OCI-LY7 (cell line): ENCODE measurements around the gene REG4. TPM values are rescaled to one million over a fixed set of nuclear protein-coding genes. Genes with fewer than 3 reads are reported as not detected.

ENCODE experiments used
- BruUV-seq: library from RNA; stranded (reverse); fragments of 400-500 nt; replicated peaks from 2 replicates; lab custom pipeline; 2021; lab: Mats Ljungman, UMichigan
- CTCF ChIA-PET: fragments of 300-600 bp; sonication (Branson Sonifier 250); formaldehyde crosslinking; loops from one replicate; lab custom pipeline; 2022; ENCODE audit warnings: antibody characterized with exemption; ENCODE audit not compliant: unreplicated experiment; lab: Charles Lee
- POLR2A ChIA-PET: fragments of 300-600 bp; sonication (Branson Sonifier 250); formaldehyde crosslinking; loops from one replicate; lab custom pipeline; 2022; ENCODE audit warnings: antibody characterized with exemption; lab: Charles Lee
- DNase-seq: peaks from one replicate; pipeline ENCODE4 v3.0.0-alpha.2; 2015; ENCODE audit warnings: low spot score
- H2AFZ ChIP-seq: fragments of 200-600 bp; sonication (generic), shearing (Covaris generic); 2 replicates; pipeline ENCODE4 v1.6.1; 2014; ENCODE audit warnings: mild to moderate bottlenecking, antibody characterized with exemption, low read length, moderate library complexity
- H3K27ac ChIP-seq: fragments of 200-600 bp; sonication (generic); 2 replicates; pipeline ENCODE4 v1.5.1; 2014; ENCODE audit warnings: mixed run types, low read depth, mild to moderate bottlenecking, moderate library complexity, low read length, inconsistent platforms; ENCODE audit not compliant: poor library complexity, severe bottlenecking
- H3K36me3 ChIP-seq: fragments of 200-600 bp; sonication (generic); 2 replicates; pipeline ENCODE4 v1.6.1; 2014; ENCODE audit warnings: mild to moderate bottlenecking, antibody characterized with exemption, low read length, moderate library complexity, mixed read lengths; ENCODE audit not compliant: insufficient read depth
- H3K4me1 ChIP-seq: fragments of 200-600 bp; sonication (generic); 2 replicates; pipeline ENCODE4 v1.5.1; 2014; ENCODE audit warnings: mild to moderate bottlenecking, low read length; ENCODE audit not compliant: insufficient read depth, poor library complexity, severe bottlenecking
- H3K4me2 ChIP-seq: fragments of 200-600 bp; sonication (generic); 2 replicates; pipeline ENCODE4 v1.6.1; 2014; ENCODE audit warnings: mild to moderate bottlenecking, low read length
- H3K4me3 ChIP-seq: fragments of 200-600 bp; sonication (generic); 2 replicates; pipeline ENCODE4 v1.5.1; 2014; ENCODE audit warnings: mild to moderate bottlenecking, low read depth, low read length; ENCODE audit not compliant: poor library complexity, severe bottlenecking
- H3K79me2 ChIP-seq: fragments of 200-600 bp; sonication (generic); 2 replicates; pipeline ENCODE4 v1.6.1; 2016; ENCODE audit warnings: low read depth, mild to moderate bottlenecking, low read length, moderate library complexity, mixed read lengths; ENCODE audit not compliant: insufficient read depth
- H3K9me2 ChIP-seq: fragments of 200-600 bp; sonication (generic); 2 replicates; pipeline ENCODE4 v1.6.1; 2016; ENCODE audit warnings: mild to moderate bottlenecking, low read length, mixed read lengths; ENCODE audit not compliant: insufficient read depth
- H3K9me3 ChIP-seq: fragments of 200-600 bp; sonication (generic); 2 replicates; pipeline ENCODE4 v1.6.1; 2014; ENCODE audit warnings: mild to moderate bottlenecking, mixed run types, low read length, mixed read lengths
- H4K20me1 ChIP-seq: fragments of 200-600 bp; sonication (generic); 2 replicates; pipeline ENCODE4 v1.6.1; 2014; ENCODE audit warnings: mild to moderate bottlenecking, antibody characterized with exemption, low read length, moderate library complexity, mixed read lengths; ENCODE audit not compliant: insufficient read depth
- EZH2phosphoT487 ChIP-seq: fragments of 200-600 bp; sonication (generic); IDR thresholded peaks from 2 replicates; pipeline ENCODE4 v1.6.1; 2018; ENCODE audit warnings: low read depth, borderline replicate concordance, mild to moderate bottlenecking, mixed run types, antibody characterized with exemption, low read length, moderate library complexity, mixed read lengths
- intact Hi-C: fragments of 100-400 bp; cut with micrococcal nuclease; formaldehyde crosslinking; loops from one replicate; pipeline ENCODE4 v1.10.0; 2022; ENCODE audit not compliant: unreplicated experiment
- total RNA-seq, 2 experiments: library from RNA; depleted of rRNA in 1 of 2; stranded (reverse); fragments of >200 nt in 1 of 2; shearing (Covaris generic) in 1 of 2; gene quantifications; 2 replicates each; pipeline ENCODE4 v1.2.3, GENCODE V29; 2014 to 2022
- TF ChIP-seq, protein P1 (sequence below): fragments of 200-600 bp; sonication (generic); conservative IDR thresholded peaks from 2 replicates; pipeline ENCODE4 v1.5.1; 2014; ENCODE audit warnings: mild to moderate bottlenecking, antibody characterized with exemption, low read length, moderate library complexity, mixed read lengths

REG4 gene
- total RNA-seq, 2 experiments from 2014 or later = not detected

DNA sequence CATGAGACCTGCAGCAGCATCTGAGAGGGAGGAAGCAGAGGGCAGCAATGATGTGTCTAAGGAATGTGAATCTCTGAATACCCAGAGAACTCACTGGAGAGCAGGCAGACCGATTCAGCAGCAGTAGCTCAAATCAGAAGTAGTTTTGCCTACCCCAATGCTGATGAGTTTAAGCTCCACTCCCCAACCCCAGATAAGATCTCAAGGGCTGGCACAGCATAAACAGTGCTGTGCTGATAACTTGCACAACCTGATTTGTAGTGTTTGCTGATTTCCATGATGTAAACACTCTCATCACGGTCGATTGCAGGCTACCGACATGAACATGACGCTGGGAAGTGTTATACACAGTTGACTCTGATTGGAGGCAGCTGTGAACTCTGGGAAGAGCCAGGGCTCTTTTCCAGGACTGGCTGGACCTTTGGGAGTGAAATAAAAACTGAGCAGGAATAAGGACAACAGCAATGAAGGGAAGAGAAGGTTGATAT is 31.3 kb downstream of the REG4 start:
- no peak overlapping the region for H2AFZ ChIP-seq
- intact Hi-C loops = no loop called here

DNA sequence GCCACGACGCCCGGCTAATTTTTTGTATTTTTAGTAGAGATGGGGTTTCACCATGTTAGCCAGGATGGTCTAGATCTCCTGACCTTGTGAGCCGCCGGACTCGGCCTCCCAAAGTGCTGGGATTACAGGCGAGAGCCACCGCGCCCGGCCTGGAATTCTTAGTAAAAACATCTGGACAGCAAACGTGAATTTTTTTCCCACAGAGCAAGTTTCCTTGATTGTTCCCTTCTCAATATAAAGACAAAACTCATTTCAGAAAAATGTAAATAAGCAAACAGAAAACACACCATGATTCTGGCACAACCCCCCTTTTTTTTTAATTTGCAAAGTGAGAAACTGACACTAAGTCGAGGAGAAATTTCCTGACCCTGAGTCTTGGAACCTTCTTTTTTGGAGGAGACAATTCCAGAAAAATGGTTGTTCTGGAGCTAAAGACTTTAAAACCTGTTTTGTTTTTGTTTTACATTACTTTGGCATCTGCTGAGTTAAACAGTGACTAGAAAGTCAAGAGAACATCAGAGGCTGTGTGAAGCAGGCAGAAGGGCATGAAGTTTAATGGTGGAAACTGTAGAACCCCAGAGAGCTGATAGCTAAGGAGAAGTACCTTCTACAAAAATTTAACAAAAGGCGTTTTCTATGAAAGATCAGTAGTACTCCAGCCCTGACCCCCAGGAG is 32.2 kb downstream of the REG4 start:
- Histone ChIP-seq H3K4me2 (no peak overlapping the region), H4K20me1 (no peaks in the 10 kb centered on the region), H3K27ac (no peak overlapping the region), H3K36me3 (no peaks in the 10 kb centered on the region), H3K4me3 (no peak overlapping the region), H2AFZ (no peak overlapping the region), H3K9me3 (no peaks in the 10 kb centered on the region), H3K4me1 (no peaks in the 10 kb centered on the region), H3K79me2 (no peaks in the 10 kb centered on the region), H3K9me2 (no peaks in the 10 kb centered on the region)
- no TSS peak for BruUV-seq
- ChIA-PET POLR2A (interaction anchor here (0.6 to 1.7 kb wide), 3 partner anchors 8 to 185 kb away, joined by 3 to 4 read pairs (median 3); no protein-coding TSS in a partner anchor), CTCF (no interaction called here)
- no peak for DNase-seq
- TF ChIP-seq EZH2phosphoT487 = no peak
- TF ChIP-seq, protein P1, sequence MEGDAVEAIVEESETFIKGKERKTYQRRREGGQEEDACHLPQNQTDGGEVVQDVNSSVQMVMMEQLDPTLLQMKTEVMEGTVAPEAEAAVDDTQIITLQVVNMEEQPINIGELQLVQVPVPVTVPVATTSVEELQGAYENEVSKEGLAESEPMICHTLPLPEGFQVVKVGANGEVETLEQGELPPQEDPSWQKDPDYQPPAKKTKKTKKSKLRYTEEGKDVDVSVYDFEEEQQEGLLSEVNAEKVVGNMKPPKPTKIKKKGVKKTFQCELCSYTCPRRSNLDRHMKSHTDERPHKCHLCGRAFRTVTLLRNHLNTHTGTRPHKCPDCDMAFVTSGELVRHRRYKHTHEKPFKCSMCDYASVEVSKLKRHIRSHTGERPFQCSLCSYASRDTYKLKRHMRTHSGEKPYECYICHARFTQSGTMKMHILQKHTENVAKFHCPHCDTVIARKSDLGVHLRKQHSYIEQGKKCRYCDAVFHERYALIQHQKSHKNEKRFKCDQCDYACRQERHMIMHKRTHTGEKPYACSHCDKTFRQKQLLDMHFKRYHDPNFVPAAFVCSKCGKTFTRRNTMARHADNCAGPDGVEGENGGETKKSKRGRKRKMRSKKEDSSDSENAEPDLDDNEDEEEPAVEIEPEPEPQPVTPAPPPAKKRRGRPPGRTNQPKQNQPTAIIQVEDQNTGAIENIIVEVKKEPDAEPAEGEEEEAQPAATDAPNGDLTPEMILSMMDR = no peak
- intact Hi-C loops = no loop called here

More for the DNA sequence above, 31.3 kb downstream of the REG4 start:
- DNase-seq = no peak
- H3K9me2 ChIP-seq = no peaks in the 10 kb centered on the region
- no peaks in the 10 kb centered on the region for H4K20me1 ChIP-seq
- no peak overlapping the region for H3K4me3 ChIP-seq
- TF ChIP-seq, protein P1 = no peak
- no peak for TF ChIP-seq EZH2phosphoT487
- ChIA-PET POLR2A (interaction anchor here (0.9 to 1.7 kb wide), 2 partner anchors 9 to 11 kb away, joined by 3 to 4 read pairs; no protein-coding TSS in a partner anchor), CTCF (no interaction called here)
- no TSS peak for BruUV-seq
- H3K4me1 ChIP-seq = no peaks in the 10 kb centered on the region
- no peak overlapping the region for H3K4me2 ChIP-seq
- H3K79me2 ChIP-seq = no peaks in the 10 kb centered on the region
- H3K36me3 ChIP-seq = no peaks in the 10 kb centered on the region
- no peaks in the 10 kb centered on the region for H3K9me3 ChIP-seq
- no peak overlapping the region for H3K27ac ChIP-seq

DNA sequence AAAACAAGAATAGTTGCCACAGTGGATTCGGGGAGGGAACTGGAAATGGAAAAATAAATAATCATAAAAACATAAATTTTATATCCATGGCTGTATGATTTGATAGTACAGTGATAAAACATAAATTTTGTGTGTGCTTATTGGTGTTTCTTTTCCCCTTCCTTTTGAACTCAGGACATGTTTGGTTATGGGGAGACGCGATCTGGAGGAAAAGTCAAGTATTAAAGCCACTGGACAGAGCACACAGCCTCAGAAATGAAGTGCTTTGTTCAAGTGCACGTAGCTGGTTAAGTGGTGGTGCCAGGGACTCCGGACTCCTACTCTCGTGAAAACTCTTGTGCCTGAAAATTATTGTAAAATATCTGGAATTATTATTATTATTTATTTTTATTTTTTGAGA is 32.9 kb downstream of the REG4 start:
- Histone ChIP-seq H3K27ac (no peak overlapping the region), H4K20me1 (no peaks in the 10 kb centered on the region), H2AFZ (no peak overlapping the region), H3K4me2 (no peak overlapping the region), H3K4me3 (no peak overlapping the region), H3K79me2 (no peaks in the 10 kb centered on the region), H3K9me2 (no peaks in the 10 kb centered on the region), H3K36me3 (no peaks in the 10 kb centered on the region), H3K9me3 (no peaks in the 10 kb centered on the region), H3K4me1 (no peaks in the 10 kb centered on the region)
- TF ChIP-seq, protein P1 = no peak
- no peak for TF ChIP-seq EZH2phosphoT487
- intact Hi-C loops = no loop called here
- no peak for DNase-seq
- no TSS peak for BruUV-seq
- ChIA-PET CTCF (no interaction called here), POLR2A (interaction anchor here (1.7 kb wide), 1 partner anchor 13 kb away, joined by 4 read pairs; no protein-coding TSS in a partner anchor)
